OCI-LY3 (cell line): Measurements from ENCODE around the gene WIF1.

Source experiments
- H2AFZ ChIP-seq: fragments of 200-600, 300-600 bp; shearing (Covaris generic); 2 replicates; pipeline ENCODE4 v1.6.0; 2014; ENCODE audit warnings: antibody characterized with exemption, low read depth, low read length
- H3K27ac ChIP-seq: fragments of 200-600, 300-600 bp; sonication (generic); 2 replicates; pipeline ENCODE4 v1.5.1; 2014; ENCODE audit warnings: mild to moderate bottlenecking, low read length, moderate library complexity, mixed read lengths
- H3K27me3 ChIP-seq: fragments of 200-600, 300-600 bp; sonication (generic); 2 replicates; pipeline ENCODE4 v1.6.1; 2014; ENCODE audit warnings: low read depth, low read length, mixed read lengths
- H3K36me3 ChIP-seq: fragments of 200-600, 300-600 bp; sonication (generic); replicated peaks from 2 replicates; pipeline ENCODE3; 2014; ENCODE audit warnings: low read depth, low read length, mixed read lengths
- H3K4me1 ChIP-seq: fragments of 300-600, 200-600 bp; sonication (generic); 2 replicates; pipeline ENCODE4 v1.6.1; 2014; ENCODE audit warnings: low read length, mixed read lengths
- H3K4me2 ChIP-seq: fragments of 200-600, 300-600 bp; sonication (generic); 2 replicates; pipeline ENCODE4 v1.6.1; 2014; ENCODE audit warnings: low read length, mixed read lengths
- H3K4me3 ChIP-seq: fragments of 300-600, 200-600 bp; sonication (generic); 2 replicates; pipeline ENCODE4 v1.5.1; 2014; ENCODE audit warnings: antibody characterized with exemption, mild to moderate bottlenecking, low read length, moderate library complexity
- H3K79me2 ChIP-seq: fragments of 300-600, 200-600 bp; shearing (Covaris generic); 2 replicates; pipeline ENCODE4 v1.6.1; 2014; ENCODE audit warnings: mild to moderate bottlenecking, low read length, mixed read lengths
- H3K9ac ChIP-seq: fragments of 300-600, 200-600 bp; shearing (Covaris generic); 2 replicates; pipeline ENCODE4 v1.6.0; 2014; ENCODE audit warnings: mild to moderate bottlenecking, low read length, moderate library complexity
- H3K9me3 ChIP-seq: fragments of 200-600, 300-600 bp; shearing (Covaris generic); 2 replicates; pipeline ENCODE4 v1.6.1; 2014; ENCODE audit warnings: low read length, mixed read lengths; ENCODE audit not compliant: insufficient read depth
- H4K20me1 ChIP-seq: fragments of 200-600, 300-600 bp; sonication (generic); 2 replicates; pipeline ENCODE4 v1.6.1; 2016; ENCODE audit warnings: low read length, mixed read lengths; ENCODE audit not compliant: insufficient read depth
- EZH2phosphoT487 ChIP-seq: fragments of 200-600 bp; shearing (Covaris generic); IDR thresholded peaks from 2 replicates; pipeline ENCODE4 v1.6.1; 2018; ENCODE audit warnings: antibody characterized with exemption, mixed run types, low read depth
- TF ChIP-seq, protein P1 (sequence below): fragments of 200-600, 300-600 bp; sonication (generic); IDR thresholded peaks from 2 replicates; pipeline ENCODE4 v1.5.1; 2014; ENCODE audit warnings: antibody characterized with exemption, low read length, low read depth

The WIF1 gene

DNA sequence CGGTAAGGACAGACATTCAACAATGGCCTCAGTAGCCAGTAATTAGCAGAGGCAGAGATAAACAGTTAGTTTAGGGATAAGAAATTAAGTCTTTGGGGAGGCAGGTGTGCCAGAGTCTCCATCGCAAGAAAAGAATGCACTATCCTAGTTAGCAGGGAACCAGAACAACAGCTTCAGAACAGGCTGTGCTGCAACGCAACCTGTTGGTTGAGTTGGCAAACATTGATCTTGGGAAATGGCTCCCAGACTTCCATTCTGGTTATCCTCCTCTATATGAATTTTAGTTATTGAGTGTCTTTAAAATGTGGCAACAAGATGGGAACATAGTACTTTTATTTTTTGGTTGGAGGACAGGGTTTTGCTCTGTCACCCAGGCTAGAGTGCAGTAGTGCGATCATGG, 36.0 kb upstream of the WIF1 start:
- Histone ChIP-seq H3K36me3 (no peaks in the 10 kb centered on the region), H3K27me3 (no peaks in the 10 kb centered on the region), H3K4me2 (peak overlapping the region; percentile 77), H3K9ac (peak overlapping the region; percentile 65), H3K4me1 (peaks cover 29% of the 10 kb centered on the region), H2AFZ (peak overlapping the region; percentile 48), H3K27ac (peak overlapping the region; percentile 92), H3K9me3 (no peaks in the 10 kb centered on the region), H3K79me2 (no peaks in the 10 kb centered on the region), H3K4me3 (peak overlapping the region; percentile 57), H4K20me1 (no peaks in the 10 kb centered on the region)
- no peak for TF ChIP-seq EZH2phosphoT487
- TF ChIP-seq, protein P1, sequence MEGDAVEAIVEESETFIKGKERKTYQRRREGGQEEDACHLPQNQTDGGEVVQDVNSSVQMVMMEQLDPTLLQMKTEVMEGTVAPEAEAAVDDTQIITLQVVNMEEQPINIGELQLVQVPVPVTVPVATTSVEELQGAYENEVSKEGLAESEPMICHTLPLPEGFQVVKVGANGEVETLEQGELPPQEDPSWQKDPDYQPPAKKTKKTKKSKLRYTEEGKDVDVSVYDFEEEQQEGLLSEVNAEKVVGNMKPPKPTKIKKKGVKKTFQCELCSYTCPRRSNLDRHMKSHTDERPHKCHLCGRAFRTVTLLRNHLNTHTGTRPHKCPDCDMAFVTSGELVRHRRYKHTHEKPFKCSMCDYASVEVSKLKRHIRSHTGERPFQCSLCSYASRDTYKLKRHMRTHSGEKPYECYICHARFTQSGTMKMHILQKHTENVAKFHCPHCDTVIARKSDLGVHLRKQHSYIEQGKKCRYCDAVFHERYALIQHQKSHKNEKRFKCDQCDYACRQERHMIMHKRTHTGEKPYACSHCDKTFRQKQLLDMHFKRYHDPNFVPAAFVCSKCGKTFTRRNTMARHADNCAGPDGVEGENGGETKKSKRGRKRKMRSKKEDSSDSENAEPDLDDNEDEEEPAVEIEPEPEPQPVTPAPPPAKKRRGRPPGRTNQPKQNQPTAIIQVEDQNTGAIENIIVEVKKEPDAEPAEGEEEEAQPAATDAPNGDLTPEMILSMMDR, result no peak

DNA sequence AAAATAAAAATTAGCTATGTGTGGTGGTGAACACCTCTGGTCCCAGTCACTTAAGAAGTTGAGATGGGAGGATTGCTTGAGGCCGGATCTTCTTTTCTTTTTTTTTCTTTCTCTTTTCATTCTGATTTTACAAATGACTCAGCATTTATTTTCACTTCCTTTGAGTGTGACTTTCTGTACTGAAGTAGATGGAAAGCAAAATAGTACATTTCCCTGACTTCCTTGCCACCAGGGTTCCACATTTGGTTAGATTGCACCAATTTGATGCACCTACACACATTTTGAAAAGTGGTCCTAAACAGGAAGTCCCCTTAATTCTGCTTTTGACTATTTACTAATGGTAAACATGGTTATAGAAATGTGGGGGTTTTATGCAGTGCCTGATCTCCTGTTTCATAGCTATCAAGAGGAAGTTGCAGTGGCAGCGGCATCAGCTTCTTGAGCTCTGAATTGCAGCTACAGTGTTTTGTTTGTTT, 35.3 kb upstream of the WIF1 start:
- Histone ChIP-seq H2AFZ (peak overlapping the region; percentile 48), H3K4me3 (peak overlapping the region; percentile 57), H3K9ac (peak overlapping the region; percentile 65), H3K79me2 (no peaks in the 10 kb centered on the region), H3K9me3 (no peaks in the 10 kb centered on the region), H3K36me3 (no peaks in the 10 kb centered on the region), H3K4me1 (peaks cover 29% of the 10 kb centered on the region), H3K27me3 (no peaks in the 10 kb centered on the region), H4K20me1 (no peaks in the 10 kb centered on the region), H3K27ac (peak overlapping the region; percentile 92), H3K4me2 (peak overlapping the region; percentile 77)
- TF ChIP-seq EZH2phosphoT487, result no peak
- TF ChIP-seq, protein P1, result no peak

DNA sequence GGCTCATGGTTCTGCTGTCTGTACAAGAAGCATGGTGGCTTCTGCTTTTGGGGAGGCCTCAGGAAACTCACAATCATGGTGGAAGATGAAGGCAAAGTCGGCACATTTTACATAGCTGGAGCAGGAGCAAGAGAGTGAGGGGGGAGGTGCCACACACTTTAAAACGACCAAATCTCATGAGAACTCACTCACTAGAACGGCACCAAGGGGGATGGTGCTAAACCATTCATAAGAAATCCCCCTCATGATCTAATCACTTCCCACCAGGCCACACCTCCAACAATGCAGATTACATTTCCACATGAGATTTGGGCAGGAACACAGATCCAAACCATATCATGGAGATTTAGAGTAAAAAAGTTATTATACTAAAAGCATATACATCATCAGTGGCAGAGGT, 34.7 kb upstream of the WIF1 start:
- Histone ChIP-seq H3K9ac (peak overlapping the region; percentile 51), H4K20me1 (no peaks in the 10 kb centered on the region), H2AFZ (0 out of 2 replicates have a peak overlapping the region, but pooled peaks have one; percentile 30), H3K27ac (peak overlapping the region; percentile 92), H3K36me3 (no peaks in the 10 kb centered on the region), H3K4me1 (peaks cover 29% of the 10 kb centered on the region), H3K27me3 (no peaks in the 10 kb centered on the region), H3K4me2 (peak overlapping the region; percentile 77), H3K4me3 (peak overlapping the region; percentile 57), H3K9me3 (no peaks in the 10 kb centered on the region), H3K79me2 (no peaks in the 10 kb centered on the region)
- TF ChIP-seq, protein P1, result no peak
- TF ChIP-seq EZH2phosphoT487, result no peak

DNA sequence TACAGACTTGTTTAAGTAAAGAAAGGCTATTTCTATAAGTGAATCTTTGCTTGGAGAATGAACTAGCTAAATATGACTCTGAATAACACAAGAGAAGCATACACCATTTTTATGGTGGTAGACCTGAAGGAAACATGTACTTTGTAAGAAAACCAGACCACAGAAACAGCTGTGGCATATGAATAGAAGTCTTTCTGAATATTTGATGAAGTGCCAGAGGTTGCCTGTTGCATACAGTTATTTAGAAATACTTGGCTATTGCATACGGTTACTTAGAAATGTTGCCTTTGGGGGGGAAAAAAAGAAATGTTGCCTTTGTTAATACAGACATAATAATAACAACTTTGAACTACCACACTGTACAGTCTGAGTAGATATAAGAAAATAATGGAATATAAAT, 31.5 kb upstream of the WIF1 start:
- H3K27ac ChIP-seq, result no peak overlapping the region
- no peak overlapping the region for H3K9ac ChIP-seq
- H3K4me1 ChIP-seq, result peaks cover 28% of the 10 kb centered on the region
- H3K4me3 ChIP-seq, result no peak overlapping the region
- TF ChIP-seq, protein P1, result no peak
- no peak for TF ChIP-seq EZH2phosphoT487
- no peak overlapping the region for H2AFZ ChIP-seq
- no peaks in the 10 kb centered on the region for H3K36me3 ChIP-seq
- no peaks in the 10 kb centered on the region for H3K27me3 ChIP-seq
- H3K9me3 ChIP-seq, result no peaks in the 10 kb centered on the region
- no peaks in the 10 kb centered on the region for H4K20me1 ChIP-seq
- H3K79me2 ChIP-seq, result no peaks in the 10 kb centered on the region
- no peak overlapping the region for H3K4me2 ChIP-seq
